ENCODE measurements around the gene HLA-DOB.
A peak's percentile ranks its signal among the peaks of the same experiment; 100 is the strongest.
"Not testable (repeated sequence)": the region's sequence is repeated elsewhere in the genome, so short reads cannot be mapped to it uniquely, and the experiment has no call there.

HLA-DOB gene

DNA sequence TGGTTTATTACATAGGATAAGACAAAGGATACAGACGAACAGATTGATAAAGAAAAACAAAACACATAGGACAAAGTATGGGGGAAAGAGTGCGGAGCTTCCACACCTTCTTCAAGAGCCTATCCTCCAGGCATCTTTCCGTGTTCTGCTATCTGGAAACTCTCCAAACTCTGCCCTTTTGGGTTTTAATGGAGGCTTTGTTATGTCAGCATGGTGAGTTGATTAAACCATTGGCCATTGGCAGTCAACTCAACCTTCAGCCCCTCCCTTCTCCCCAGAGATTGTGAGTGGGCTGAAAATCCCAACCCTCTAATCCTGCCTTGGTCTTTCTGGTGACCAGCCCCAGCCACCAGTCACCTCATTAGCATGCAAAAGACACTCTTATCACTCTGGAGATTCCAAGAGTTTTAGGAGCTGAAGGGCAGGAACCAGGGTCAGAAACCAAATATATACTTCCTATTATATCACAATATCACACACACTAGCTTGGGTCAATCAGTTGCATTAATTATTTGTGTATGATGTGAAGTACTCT is 23.8 kb downstream of the HLA-DOB start:
- no peak overlapping the region for H2AFZ ChIP-seq (ENCODE audit: low read length)
- TF ChIP-seq, protein P1, sequence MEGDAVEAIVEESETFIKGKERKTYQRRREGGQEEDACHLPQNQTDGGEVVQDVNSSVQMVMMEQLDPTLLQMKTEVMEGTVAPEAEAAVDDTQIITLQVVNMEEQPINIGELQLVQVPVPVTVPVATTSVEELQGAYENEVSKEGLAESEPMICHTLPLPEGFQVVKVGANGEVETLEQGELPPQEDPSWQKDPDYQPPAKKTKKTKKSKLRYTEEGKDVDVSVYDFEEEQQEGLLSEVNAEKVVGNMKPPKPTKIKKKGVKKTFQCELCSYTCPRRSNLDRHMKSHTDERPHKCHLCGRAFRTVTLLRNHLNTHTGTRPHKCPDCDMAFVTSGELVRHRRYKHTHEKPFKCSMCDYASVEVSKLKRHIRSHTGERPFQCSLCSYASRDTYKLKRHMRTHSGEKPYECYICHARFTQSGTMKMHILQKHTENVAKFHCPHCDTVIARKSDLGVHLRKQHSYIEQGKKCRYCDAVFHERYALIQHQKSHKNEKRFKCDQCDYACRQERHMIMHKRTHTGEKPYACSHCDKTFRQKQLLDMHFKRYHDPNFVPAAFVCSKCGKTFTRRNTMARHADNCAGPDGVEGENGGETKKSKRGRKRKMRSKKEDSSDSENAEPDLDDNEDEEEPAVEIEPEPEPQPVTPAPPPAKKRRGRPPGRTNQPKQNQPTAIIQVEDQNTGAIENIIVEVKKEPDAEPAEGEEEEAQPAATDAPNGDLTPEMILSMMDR (IDR thresholded peaks at IDR 0.05; ENCODE audit: low read length), result no peak
- no peak for TF ChIP-seq EZH2 (optimal IDR thresholded peaks at IDR 0.05; ENCODE audit: low read depth, low read length)
- no peak for TF ChIP-seq EZH2phosphoT487 (IDR thresholded peaks at IDR 0.05; ENCODE audit: low read length)
- no peaks in the 10 kb centered on the region for H3K79me2 ChIP-seq (ENCODE audit: low read length)
- H3F3A ChIP-seq (ENCODE audit: insufficient read depth, low read length), result no peaks in the 10 kb centered on the region
- H4K20me1 ChIP-seq (ENCODE audit: insufficient read depth, low read length), result no peaks in the 10 kb centered on the region
- no peaks in the 10 kb centered on the region for H3K4me1 ChIP-seq (ENCODE audit: low read length)
- H3K9me3 ChIP-seq (replicated peaks; ENCODE audit: insufficient read depth, low read length), result no peaks in the 10 kb centered on the region
- H3K27me3 ChIP-seq (replicated peaks; ENCODE audit: insufficient read depth, low read length), result peaks cover 9% of the 10 kb centered on the region; the same call in 1 of the 2 replicates
- H3K4me2 ChIP-seq (ENCODE audit: low read depth, low read length), result no peak overlapping the region
- H3K9me2 ChIP-seq (replicated peaks; ENCODE audit: insufficient read depth, low read length), result no peaks in the 10 kb centered on the region
- H3K9ac ChIP-seq (ENCODE audit: low read length), result no peak overlapping the region
- no peak overlapping the region for H3K27ac ChIP-seq (ENCODE audit: low read length)
- no peaks in the 10 kb centered on the region for H3K36me3 ChIP-seq (replicated peaks; ENCODE audit: insufficient read depth, low read length)
- DNase-seq, result no peak
- H3K4me3 ChIP-seq (ENCODE audit: low read length), result no peak overlapping the region

DNA sequence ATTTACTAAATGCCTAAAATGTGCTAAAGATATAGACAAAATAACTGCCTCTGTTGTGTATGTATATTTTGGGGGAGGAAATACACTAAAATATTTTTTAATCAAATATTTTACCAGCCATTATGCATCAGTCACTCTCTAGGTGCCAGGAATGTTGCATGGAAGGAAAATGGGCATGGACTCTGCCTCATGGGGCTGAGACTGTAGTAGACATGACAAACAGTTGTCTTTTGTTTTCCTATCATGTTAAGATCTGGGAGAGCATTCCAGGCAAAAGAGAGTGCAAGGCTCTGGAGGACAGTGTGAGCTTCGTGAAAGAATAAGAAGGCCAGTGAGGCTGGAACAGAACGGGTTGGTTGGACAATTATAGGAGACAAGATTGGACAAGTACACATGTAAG is 26.5 kb downstream of the HLA-DOB start:
- Histone ChIP-seq H3K27ac (ENCODE audit: low read length) (no peak overlapping the region), H3K36me3 (replicated peaks; ENCODE audit: insufficient read depth, low read length) (no peaks in the 10 kb centered on the region), H2AFZ (ENCODE audit: low read length) (no peak overlapping the region), H3K4me1 (ENCODE audit: low read length) (no peaks in the 10 kb centered on the region), H3K27me3 (replicated peaks; ENCODE audit: insufficient read depth, low read length) (peaks cover 9% of the 10 kb centered on the region; the same call in 1 of the 2 replicates), H3K4me2 (ENCODE audit: low read depth, low read length) (no peak overlapping the region), H3K9me3 (replicated peaks; ENCODE audit: insufficient read depth, low read length) (no peaks in the 10 kb centered on the region), H3K9me2 (replicated peaks; ENCODE audit: insufficient read depth, low read length) (no peaks in the 10 kb centered on the region), H3K9ac (ENCODE audit: low read length) (no peak overlapping the region), H3F3A (ENCODE audit: insufficient read depth, low read length) (no peaks in the 10 kb centered on the region), H4K20me1 (ENCODE audit: insufficient read depth, low read length) (no peaks in the 10 kb centered on the region), H3K4me3 (ENCODE audit: low read length) (no peak overlapping the region), H3K79me2 (ENCODE audit: low read length) (no peaks in the 10 kb centered on the region)
- no peak for DNase-seq
- TF ChIP-seq EZH2phosphoT487 (IDR thresholded peaks at IDR 0.05; ENCODE audit: low read length) (no peak), EZH2 (optimal IDR thresholded peaks at IDR 0.05; ENCODE audit: low read depth, low read length) (no peak)
- TF ChIP-seq, protein P1 (IDR thresholded peaks at IDR 0.05; ENCODE audit: low read length), result no peak

DNA sequence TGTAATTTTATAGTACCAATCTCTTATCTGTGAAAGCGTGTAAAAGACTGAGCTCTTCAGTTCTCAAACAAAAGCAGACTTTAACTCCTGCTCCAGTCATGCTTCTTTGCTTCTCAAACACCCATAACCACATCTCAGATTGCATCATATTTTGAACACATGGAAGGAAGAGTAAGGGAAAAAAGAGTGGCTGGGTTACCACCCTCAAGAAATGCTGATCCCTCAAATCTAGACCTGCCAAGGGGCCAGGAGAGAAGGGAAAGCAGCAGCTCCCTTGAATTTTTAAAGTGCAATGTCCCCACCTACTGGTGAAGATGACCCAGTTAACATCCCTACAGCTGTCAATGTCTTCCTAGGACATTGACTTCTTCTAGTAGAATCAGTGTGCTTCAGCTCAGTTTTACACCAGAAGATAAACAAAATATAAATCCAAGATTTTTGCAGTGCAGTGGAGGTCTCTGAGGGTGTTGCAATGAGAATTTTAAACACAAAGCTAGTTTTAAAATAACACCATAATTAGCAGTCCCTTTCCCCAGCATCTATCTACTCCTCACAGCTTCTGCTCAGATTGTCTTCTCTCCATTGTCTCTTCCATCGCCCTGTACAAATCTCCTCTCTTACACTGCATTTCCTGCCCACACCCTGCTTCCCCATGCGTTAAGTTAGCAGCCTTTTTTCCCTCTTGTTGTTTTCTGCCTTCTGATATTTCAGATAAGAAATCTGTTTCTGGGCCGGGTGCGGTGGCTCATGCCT is 30.8 kb downstream of the HLA-DOB start:
- H3F3A ChIP-seq (ENCODE audit: insufficient read depth, low read length), result no peaks in the 10 kb centered on the region
- H3K9me2 ChIP-seq (replicated peaks; ENCODE audit: insufficient read depth, low read length), result no peaks in the 10 kb centered on the region
- TF ChIP-seq, protein P1 (IDR thresholded peaks at IDR 0.05; ENCODE audit: low read length), result peak; percentile 70
- TF ChIP-seq EZH2 (optimal IDR thresholded peaks at IDR 0.05; ENCODE audit: low read depth, low read length), result no peak
- TF ChIP-seq EZH2phosphoT487 (IDR thresholded peaks at IDR 0.05; ENCODE audit: low read length), result no peak
- no peak overlapping the region for H2AFZ ChIP-seq (ENCODE audit: low read length)
- no peak overlapping the region for H3K27ac ChIP-seq (ENCODE audit: low read length)
- H3K36me3 ChIP-seq (replicated peaks; ENCODE audit: insufficient read depth, low read length), result no peaks in the 10 kb centered on the region
- no peaks in the 10 kb centered on the region for H3K27me3 ChIP-seq (replicated peaks; ENCODE audit: insufficient read depth, low read length)
- no peaks in the 10 kb centered on the region for H4K20me1 ChIP-seq (ENCODE audit: insufficient read depth, low read length)
- H3K4me2 ChIP-seq (ENCODE audit: low read depth, low read length), result no peak overlapping the region
- H3K9ac ChIP-seq (ENCODE audit: low read length), result no peak overlapping the region
- H3K79me2 ChIP-seq (ENCODE audit: low read length), result no peaks in the 10 kb centered on the region
- no peaks in the 10 kb centered on the region for H3K9me3 ChIP-seq (replicated peaks; ENCODE audit: insufficient read depth, low read length)
- H3K4me3 ChIP-seq (ENCODE audit: low read length), result no peak overlapping the region
- peak; percentile 69 for DNase-seq
- H3K4me1 ChIP-seq (ENCODE audit: low read length), result no peaks in the 10 kb centered on the region

DNA sequence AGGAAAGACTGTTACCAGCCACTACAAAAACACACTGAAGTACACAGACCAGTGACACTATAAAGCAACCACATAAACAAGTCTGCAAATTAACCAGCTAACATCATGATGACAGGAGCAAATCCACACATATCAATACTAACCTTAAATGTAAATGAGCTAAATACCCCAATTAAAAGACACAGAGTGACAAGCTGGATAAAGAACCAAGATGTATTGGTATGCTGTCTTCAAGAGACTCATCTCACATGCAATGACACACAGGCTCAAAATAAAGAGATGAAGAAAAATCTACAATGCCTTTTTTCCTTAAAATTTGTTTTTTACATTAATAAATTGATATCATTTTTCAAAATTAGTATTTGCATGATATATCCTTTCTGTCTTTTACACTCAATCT is 33.9 kb downstream of the HLA-DOB start:
- not testable (repeated sequence) for H3K79me2 ChIP-seq (ENCODE audit: low read length); H3K36me3 ChIP-seq (replicated peaks; ENCODE audit: insufficient read depth, low read length); H3K9me2 ChIP-seq (replicated peaks; ENCODE audit: insufficient read depth, low read length); H3K4me1 ChIP-seq (ENCODE audit: low read length); H3F3A ChIP-seq (ENCODE audit: insufficient read depth, low read length); H3K27me3 ChIP-seq (replicated peaks; ENCODE audit: insufficient read depth, low read length); H3K4me3 ChIP-seq (ENCODE audit: low read length); H3K4me2 ChIP-seq (ENCODE audit: low read depth, low read length); H3K9ac ChIP-seq (ENCODE audit: low read length); H3K9me3 ChIP-seq (replicated peaks; ENCODE audit: insufficient read depth, low read length); DNase-seq; H3K27ac ChIP-seq (ENCODE audit: low read length); H2AFZ ChIP-seq (ENCODE audit: low read length); H4K20me1 ChIP-seq (ENCODE audit: insufficient read depth, low read length)

All from MM.1S (cell line).